Erythroblast (primary cell): Measurements from ENCODE around the gene IL22RA1.

ENCODE experiments used
- GATA1 ChIP-seq: IDR thresholded peaks from 2 replicates; pipeline ENCODE4 v1.6.1; 2011; ENCODE audit warnings: low read depth, mild to moderate bottlenecking, control low read depth, low read length, moderate library complexity
- POLR2A ChIP-seq: IDR thresholded peaks from 2 replicates; pipeline ENCODE4 v1.6.1; 2011; ENCODE audit warnings: mild to moderate bottlenecking, low read length

GRCh38 chr1:24118410-24119242, 24.3 kb downstream of the IL22RA1 start:
- TF ChIP-seq POLR2A (no peak), GATA1 (no peak)
